Muscle layer of duodenum (tissue), 2 donors: ENCODE results near the gene NFIA.

Experiments used
- H3K27ac ChIP-seq: one replicate; pipeline ENCODE4 v1.7.0; 2013; ENCODE audit warnings: mild to moderate bottlenecking, low read length
- H3K27me3 ChIP-seq: one replicate; pipeline ENCODE4 v1.7.0; 2013; ENCODE audit warnings: low read depth, mild to moderate bottlenecking, control low read depth, low read length
- H3K36me3 ChIP-seq, 2 donors: one replicate each; pipeline ENCODE4 v1.7.0; 2013; ENCODE audit warnings: low read length in 2 of 2, control low read depth in 1 of 2, mild to moderate bottlenecking in 1 of 2; ENCODE audit not compliant: insufficient read depth in 2 of 2, control insufficient read depth in 1 of 2
- H3K4me1 ChIP-seq, 2 donors: one replicate each; pipeline ENCODE4 v1.7.0; 2013; ENCODE audit warnings: low read length in 2 of 2, mild to moderate bottlenecking in 2 of 2, control low read depth in 1 of 2, moderate library complexity in 1 of 2; ENCODE audit not compliant: insufficient read depth in 2 of 2, control insufficient read depth in 1 of 2
- H3K4me3 ChIP-seq, 2 donors: one replicate each; pipeline ENCODE4 v1.7.0; 2013; ENCODE audit warnings: low read length in 2 of 2, low read depth in 1 of 2, mild to moderate bottlenecking in 1 of 2
- H3K9me3 ChIP-seq, 2 donors: one replicate each; pipeline ENCODE4 v1.7.0; 2013; ENCODE audit warnings: low read length in 2 of 2, control low read depth in 1 of 2, mild to moderate bottlenecking in 1 of 2; ENCODE audit not compliant: control insufficient read depth in 1 of 2
- donor health status: healthy.

The NFIA gene

DNA sequence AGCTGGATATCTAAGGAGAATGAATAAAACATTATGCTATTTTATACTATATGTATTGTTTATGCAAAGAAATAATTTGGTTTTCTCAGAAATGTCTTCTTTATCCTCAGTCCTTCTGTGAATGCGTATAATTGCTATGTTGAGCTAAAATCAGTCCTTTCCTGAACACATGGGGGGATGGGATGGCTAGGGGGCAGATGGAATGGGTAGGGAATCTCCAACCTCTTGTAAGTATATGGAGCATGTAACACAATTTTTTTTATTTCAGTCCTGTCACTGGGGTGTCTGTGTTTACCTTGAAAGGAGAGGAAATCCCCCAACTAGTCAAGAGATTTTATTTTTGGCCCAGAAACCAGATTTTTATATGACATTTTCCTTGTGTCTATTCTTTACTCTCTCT is 291.8 kb downstream of the NFIA start:
- Histone ChIP-seq H3K27ac (no peak overlapping the region), H3K4me3 (no peak overlapping the region), H3K4me1 (no peaks in the 10 kb centered on the region), H3K36me3 (peaks cover 0 to 4% of the 10 kb centered on the region in 2 donors), H3K27me3 (no peaks in the 10 kb centered on the region), H3K9me3 (no peaks in the 10 kb centered on the region)

DNA sequence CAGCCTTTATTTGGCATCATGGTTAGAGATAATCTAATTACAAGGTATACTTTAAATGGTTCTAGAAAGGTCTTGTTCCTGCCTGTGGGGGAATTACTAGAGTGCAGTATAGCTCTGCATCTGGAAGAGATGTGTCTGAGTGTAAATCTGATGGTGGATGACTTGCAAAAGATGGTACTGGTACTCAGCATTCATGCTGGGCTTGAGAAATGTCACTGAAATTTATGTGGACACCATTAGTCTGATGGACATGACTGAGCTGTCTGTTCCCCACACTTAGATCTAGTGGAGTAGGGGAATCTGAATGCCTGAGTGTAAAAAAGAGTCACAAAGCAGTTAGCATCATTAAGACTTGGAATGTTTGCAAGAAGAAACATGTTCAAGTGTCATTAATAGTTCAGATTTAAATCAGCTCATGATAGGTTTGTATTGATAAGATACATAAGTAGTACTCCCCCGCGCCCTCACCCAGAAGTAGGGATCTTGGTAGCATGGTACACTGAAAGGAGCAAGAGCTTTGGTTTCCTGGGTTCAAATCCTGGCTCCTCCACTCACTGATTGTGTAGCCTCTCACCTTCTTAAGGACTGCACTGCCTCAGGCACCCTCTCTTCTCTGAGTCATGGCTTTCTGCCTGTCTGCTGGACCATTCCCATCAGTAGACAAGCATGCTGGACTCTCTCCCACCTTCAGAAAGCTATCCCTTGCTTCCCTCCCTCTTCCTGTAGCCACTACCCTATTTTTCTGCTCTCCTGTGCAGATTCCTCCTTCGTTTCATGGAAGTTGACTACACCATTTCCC is 292.9 kb downstream of the NFIA start:
- H3K4me1 ChIP-seq: no peaks in the 10 kb centered on the region
- H3K4me3 ChIP-seq: no peak overlapping the region
- H3K9me3 ChIP-seq: no peaks in the 10 kb centered on the region
- peaks cover 0 to 4% of the 10 kb centered on the region in 2 donors for H3K36me3 ChIP-seq
- no peaks in the 10 kb centered on the region for H3K27me3 ChIP-seq
- H3K27ac ChIP-seq: no peak overlapping the region

DNA sequence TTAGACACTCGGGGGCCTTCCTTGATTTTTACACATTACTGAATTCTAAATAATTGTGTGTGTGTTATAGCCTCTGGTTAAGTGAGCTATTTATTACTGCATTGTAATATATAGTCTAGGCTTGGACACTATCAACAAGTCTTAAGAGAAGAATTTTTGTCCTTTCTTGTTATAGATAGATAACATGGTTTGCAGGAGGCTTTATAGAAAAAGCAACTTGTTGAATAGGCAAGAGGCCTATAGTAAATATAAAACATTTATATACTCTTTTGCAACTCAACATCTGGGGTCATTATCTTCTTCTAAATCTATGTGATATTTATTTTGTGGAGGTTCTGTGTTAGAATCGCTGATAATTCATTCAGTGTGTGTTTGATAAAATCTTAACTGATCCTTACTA is 293.8 kb downstream of the NFIA start:
- Histone ChIP-seq H3K36me3 (no peaks in the 10 kb centered on the region), H3K27me3 (no peaks in the 10 kb centered on the region), H3K4me1 (no peaks in the 10 kb centered on the region), H3K4me3 (no peak overlapping the region), H3K27ac (no peak overlapping the region), H3K9me3 (no peaks in the 10 kb centered on the region)

DNA sequence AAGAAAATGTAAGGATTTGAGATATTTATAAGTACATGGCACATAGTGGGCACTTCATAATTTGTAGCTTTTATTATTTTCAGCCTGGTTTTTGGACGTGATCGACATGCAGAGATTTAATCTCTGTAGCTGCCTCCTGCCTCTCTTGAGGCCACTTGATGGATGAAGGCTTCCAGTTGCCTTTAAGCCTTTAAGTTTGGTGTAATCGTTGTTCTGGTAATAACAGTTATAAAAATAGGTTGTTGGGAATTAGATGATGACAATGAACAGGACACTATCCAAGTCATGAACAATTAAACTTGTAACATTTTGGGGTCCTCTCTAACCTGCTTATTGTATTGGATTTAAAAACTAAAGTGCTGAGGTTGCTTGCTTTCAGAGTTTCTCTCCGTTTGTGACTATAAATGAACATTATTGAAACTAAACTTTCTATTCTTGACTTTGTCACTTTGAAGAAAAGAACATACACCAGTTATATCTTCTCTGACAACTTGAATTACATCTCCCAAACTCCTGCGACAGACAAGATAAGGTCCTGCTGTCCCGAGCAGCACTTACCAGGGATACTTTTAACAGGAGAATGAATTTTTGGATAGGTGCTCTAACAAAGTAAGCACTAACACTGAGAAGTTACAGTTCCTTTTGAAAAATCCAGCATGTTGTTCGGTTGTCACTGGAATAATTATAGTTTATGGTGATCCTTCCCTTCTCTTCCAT is 295.0 kb downstream of the NFIA start:
- H3K9me3 ChIP-seq: no peaks in the 10 kb centered on the region
- H3K27me3 ChIP-seq: no peaks in the 10 kb centered on the region
- no peak overlapping the region for H3K27ac ChIP-seq
- H3K36me3 ChIP-seq: no peaks in the 10 kb centered on the region
- no peaks in the 10 kb centered on the region for H3K4me1 ChIP-seq
- H3K4me3 ChIP-seq: no peak overlapping the region

DNA sequence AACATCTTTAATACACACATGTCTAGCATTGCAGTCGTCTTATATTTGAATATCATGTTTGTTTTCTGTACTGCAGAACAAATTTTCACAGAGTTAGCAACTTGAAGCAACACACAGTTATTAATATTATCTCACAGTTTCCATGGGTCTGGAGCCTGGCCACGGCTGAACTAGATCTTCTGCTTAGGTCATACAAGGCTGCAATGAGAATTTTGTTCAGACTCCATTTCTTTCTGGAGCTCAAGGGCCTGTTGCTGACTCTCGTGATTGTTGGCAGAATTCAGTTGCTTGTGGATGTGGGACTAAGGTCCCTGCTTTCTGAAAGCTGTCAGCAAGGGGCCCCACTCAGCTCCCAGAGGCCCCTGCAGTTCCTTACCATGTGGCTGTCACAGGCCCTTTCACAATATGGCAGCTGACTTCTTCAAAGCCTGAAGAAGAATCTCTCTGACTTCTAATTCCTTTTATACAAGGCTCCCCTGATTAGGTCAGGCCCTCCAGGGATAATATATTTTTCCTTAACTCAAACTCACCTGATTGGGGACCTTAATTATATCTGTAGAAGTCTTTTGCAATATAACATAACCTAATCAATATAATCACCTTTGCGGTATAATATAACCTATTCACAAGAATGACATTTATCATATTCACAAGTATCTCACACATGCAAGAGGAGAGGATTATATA is 296.3 kb downstream of the NFIA start:
- no peak overlapping the region for H3K4me3 ChIP-seq
- H3K4me1 ChIP-seq: no peaks in the 10 kb centered on the region
- no peaks in the 10 kb centered on the region for H3K27me3 ChIP-seq
- no peaks in the 10 kb centered on the region for H3K9me3 ChIP-seq
- peaks cover 4 to 8% of the 10 kb centered on the region in 2 donors for H3K36me3 ChIP-seq
- H3K27ac ChIP-seq: no peak overlapping the region

DNA sequence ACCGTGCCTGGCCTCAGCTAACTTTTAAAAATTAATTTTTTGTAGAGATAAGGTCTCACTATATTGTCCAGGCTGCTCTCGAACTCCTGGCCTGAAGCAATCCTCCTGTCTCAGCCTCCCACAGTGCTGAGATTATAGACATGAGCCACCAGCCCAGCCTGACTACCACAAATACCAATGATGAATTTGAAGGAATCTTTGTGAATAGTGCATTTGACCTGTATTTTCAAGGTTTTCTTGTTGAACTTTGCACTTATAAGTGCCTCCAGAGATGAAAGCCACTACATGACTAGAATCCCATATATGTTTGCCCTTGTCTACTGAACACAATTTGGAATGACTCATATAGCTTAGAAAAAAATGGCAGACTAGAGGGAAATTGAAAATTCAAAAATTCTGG is 297.3 kb downstream of the NFIA start:
- Histone ChIP-seq H3K27ac (no peak overlapping the region), H3K36me3 (peaks cover 9 to 15% of the 10 kb centered on the region in 2 donors), H3K4me1 (no peaks in the 10 kb centered on the region)

DNA sequence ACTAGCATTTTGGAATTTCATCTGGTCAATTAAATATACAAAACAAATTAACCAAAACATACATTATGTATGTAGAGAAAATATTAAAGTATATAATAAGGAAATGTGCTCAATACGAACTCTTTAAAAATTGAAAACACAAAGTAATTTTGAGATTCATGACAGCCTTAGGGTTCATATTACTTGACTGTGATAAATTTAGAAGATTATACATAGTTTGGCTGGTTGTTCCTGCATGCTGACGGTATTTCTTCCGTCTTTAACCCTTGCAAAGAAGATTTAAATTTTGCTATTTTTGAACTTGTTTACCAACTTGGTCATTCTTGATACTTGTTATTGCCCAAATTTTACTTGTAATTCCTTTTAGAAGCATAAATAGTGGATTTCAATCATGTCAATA is 298.2 kb downstream of the NFIA start:
- Histone ChIP-seq H3K27ac (no peak overlapping the region), H3K4me3 (no peak overlapping the region), H3K36me3 (peaks cover 9 to 17% of the 10 kb centered on the region in 2 donors), H3K4me1 (no peaks in the 10 kb centered on the region), H3K27me3 (no peaks in the 10 kb centered on the region), H3K9me3 (no peaks in the 10 kb centered on the region)

More for the DNA sequence above, 297.3 kb downstream of the NFIA start:
- Histone ChIP-seq H3K9me3 (no peaks in the 10 kb centered on the region), H3K27me3 (no peaks in the 10 kb centered on the region), H3K4me3 (no peak overlapping the region)

DNA sequence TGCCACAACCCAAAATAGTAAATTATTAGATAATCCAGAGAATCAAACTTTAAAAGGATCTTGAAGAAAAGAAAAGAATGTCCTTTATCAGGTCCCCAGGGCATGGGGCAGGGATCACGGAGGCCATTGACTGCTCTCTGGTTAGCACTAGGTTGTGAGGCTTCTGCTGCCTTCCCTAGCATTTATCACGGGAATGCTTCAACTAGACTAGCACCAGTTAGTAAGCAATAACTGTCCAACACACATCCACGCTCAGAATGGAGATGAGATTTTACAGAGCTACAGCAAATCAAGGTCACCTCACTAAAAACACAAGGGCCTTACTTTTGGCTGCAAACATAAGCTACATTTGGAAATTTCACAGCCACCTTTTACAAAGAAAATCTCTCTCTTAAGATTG is 304.0 kb downstream of the NFIA start:
- no peak overlapping the region for H3K4me3 ChIP-seq
- peaks cover 9 to 46% of the 10 kb centered on the region in 2 donors for H3K36me3 ChIP-seq

DNA sequence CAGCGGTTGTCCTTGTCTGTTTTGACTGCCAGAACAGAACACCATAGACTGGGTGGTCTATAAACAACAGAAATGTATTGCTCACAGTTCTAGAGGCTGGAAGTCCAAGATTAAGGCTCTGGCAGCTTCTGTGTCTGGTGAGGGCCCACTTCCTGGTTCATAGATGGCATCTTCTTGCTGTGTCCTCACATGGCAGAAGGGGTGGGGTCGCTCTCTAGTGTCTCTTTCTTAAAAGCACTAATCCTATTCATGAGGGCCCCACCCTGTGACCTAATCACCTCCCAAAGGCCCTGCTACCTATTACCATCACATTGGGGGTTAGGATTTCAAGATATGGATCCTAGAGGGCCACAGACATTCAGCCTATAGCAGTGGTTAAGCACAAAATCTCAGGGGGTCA is 304.4 kb downstream of the NFIA start:
- H3K27ac ChIP-seq: no peak overlapping the region

More for the DNA sequence above, 304.0 kb downstream of the NFIA start:
- no peak overlapping the region for H3K27ac ChIP-seq
- H3K4me1 ChIP-seq: no peaks in the 10 kb centered on the region
- H3K9me3 ChIP-seq: peaks cover 6 to 9% of the 10 kb centered on the region in 2 donors
- no peaks in the 10 kb centered on the region for H3K27me3 ChIP-seq

DNA sequence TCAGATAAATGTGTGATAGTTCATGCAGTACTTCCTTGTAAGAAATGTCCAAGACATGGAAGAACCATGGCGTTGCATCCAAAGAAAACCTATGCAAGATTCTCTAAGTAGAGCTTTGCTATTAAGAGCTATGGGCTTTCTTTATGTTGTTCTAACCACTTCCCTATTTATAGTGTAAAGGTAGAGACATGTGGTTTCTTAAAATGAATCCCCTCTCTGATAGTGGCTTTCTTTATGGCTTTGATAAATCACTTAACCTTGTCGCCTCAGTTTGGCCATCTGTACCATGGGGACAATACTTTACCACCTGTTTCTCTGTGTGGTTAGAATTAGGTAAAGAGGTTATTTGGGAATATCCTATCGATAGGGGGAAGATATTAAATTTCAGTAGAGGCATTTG is 305.5 kb downstream of the NFIA start:
- no peak overlapping the region for H3K27ac ChIP-seq
- H3K4me3 ChIP-seq: no peak overlapping the region
- peaks cover 6 to 9% of the 10 kb centered on the region in 2 donors for H3K9me3 ChIP-seq
- H3K36me3 ChIP-seq: peaks cover 9 to 46% of the 10 kb centered on the region in 2 donors
- H3K27me3 ChIP-seq: no peaks in the 10 kb centered on the region
- H3K4me1 ChIP-seq: peaks cover 0 to 9% of the 10 kb centered on the region in 2 donors

More for the DNA sequence above, 304.4 kb downstream of the NFIA start:
- H3K4me3 ChIP-seq: no peak overlapping the region
- peaks cover 9 to 46% of the 10 kb centered on the region in 2 donors for H3K36me3 ChIP-seq
- H3K27me3 ChIP-seq: no peaks in the 10 kb centered on the region
- peaks cover 6 to 9% of the 10 kb centered on the region in 2 donors for H3K9me3 ChIP-seq
- no peaks in the 10 kb centered on the region for H3K4me1 ChIP-seq

DNA sequence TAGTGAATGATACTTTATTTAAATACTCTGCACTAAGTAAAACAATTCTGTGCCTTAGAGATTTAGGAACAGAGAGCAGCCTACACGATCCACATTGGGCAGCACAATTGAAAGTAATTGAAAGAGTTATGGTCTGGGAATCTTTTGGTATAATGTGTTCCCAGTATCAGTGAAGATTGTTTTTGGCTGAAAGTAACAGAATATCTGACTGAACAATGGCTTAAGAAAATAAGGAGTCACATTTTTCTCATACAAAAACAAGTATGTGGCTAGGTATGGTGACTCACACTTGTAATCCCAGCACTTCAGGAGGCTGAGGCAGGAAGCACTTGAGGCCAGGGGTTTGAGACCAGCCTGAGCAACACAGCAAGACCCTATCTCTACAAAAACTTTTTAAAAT is 306.2 kb downstream of the NFIA start:
- H3K36me3 ChIP-seq: peaks cover 5 to 39% of the 10 kb centered on the region in 2 donors
- no peaks in the 10 kb centered on the region for H3K27me3 ChIP-seq
- no peak overlapping the region for H3K27ac ChIP-seq

More for the DNA sequence above, 306.2 kb downstream of the NFIA start:
- peaks cover 6 to 9% of the 10 kb centered on the region in 2 donors for H3K9me3 ChIP-seq
- H3K4me3 ChIP-seq: no peak overlapping the region
- peaks cover 0 to 10% of the 10 kb centered on the region in 2 donors for H3K4me1 ChIP-seq
